Measurements from ENCODE around the gene MUC12.
A peak's percentile ranks its signal among the peaks of the same experiment; 100 is the strongest.
"Not testable (repeated sequence)": the region's sequence is repeated elsewhere in the genome, so short reads cannot be mapped to it uniquely, and the experiment has no call there.

MUC12 gene

GRCh38 chr7:100985033-100985797 is 15.8 kb downstream of the MUC12 start:
- not testable (repeated sequence) for DNase-seq (ENCODE audit: low read depth)

DNA sequence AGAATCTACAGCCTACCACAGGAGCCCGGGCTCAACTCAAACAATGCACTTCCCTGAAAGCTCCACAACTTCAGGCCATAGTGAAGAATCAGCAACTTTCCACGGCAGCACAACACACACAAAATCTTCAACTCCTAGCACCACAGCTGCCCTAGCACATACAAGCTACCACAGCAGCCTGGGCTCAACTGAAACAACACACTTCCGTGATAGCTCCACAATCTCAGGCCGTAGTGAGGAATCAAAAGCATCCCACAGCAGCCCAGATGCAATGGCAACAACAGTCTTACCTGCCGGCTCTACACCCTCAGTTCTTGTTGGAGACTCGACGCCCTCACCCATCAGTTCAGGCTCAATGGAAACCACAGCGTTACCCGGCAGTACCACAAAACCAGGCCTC is 22.3 kb downstream of the MUC12 start:
- no peak for DNase-seq (ENCODE audit: low read depth)

DNA sequence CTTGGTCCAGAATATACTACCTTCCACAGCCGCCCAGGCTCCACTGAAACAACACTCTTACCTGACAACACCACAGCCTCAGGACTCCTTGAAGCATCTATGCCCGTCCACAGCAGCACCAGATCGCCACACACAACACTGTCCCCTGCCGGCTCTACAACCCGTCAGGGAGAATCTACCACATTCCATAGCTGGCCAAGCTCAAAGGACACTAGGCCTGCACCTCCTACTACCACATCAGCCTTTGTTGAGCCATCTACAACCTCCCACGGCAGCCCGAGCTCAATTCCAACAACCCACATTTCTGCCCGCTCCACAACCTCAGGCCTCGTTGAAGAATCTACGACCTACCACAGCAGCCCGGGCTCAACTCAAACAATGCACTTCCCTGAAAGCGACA is 22.9 kb downstream of the MUC12 start:
- DNase-seq (ENCODE audit: low read depth): not testable (repeated sequence)

DNA sequence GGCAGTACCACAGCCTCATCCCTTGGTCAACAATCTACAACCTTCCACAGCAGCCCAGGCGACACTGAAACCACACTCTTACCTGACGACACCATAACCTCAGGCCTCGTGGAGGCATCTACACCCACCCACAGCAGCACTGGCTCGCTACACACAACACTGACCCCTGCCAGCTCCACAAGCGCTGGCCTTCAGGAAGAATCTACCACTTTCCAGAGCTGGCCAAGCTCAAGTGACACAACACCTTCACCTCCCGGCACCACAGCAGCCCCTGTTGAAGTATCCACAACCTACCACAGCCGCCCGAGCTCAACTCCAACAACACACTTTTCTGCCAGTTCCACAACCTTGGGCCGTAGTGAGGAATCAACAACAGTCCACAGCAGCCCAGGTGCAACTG is 25.3 kb downstream of the MUC12 start:
- DNase-seq (ENCODE audit: low read depth): not testable (repeated sequence)

- not testable (repeated sequence) for DNase-seq (ENCODE audit: low read depth)
These were observed 29.2 kb downstream of the MUC12 start for GRCh38 chr7:100998530-100998929.

DNA sequence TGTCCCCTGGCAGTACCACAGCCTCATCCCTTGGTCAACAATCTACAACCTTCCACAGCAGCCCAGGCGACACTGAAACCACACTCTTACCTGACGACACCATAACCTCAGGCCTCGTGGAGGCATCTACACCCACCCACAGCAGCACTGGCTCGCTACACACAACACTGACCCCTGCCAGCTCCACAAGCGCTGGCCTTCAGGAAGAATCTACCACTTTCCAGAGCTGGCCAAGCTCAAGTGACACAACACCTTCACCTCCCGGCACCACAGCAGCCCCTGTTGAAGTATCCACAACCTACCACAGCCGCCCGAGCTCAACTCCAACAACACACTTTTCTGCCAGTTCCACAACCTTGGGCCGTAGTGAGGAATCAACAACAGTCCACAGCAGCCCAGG is 30.0 kb downstream of the MUC12 start:
- not testable (repeated sequence) for DNase-seq (ENCODE audit: low read depth)

- DNase-seq (ENCODE audit: low read depth): not testable (repeated sequence)
These were observed 30.7 kb downstream of the MUC12 start for GRCh38 chr7:101000025-101000424.

DNA sequence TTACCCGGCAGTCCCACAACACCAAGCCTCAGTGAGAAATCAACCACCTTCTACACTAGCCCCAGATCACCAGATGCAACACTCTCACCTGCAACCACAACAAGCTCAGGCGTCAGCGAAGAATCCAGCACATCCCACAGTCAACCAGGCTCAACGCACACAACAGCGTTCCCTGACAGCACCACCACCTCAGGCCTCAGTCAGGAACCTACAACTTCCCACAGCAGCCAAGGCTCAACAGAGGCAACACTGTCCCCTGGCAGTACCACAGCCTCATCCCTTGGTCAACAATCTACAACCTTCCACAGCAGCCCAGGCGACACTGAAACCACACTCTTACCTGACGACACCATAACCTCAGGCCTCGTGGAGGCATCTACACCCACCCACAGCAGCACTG is 33.0 kb downstream of the MUC12 start:
- DNase-seq (ENCODE audit: low read depth): not testable (repeated sequence)

DNA sequence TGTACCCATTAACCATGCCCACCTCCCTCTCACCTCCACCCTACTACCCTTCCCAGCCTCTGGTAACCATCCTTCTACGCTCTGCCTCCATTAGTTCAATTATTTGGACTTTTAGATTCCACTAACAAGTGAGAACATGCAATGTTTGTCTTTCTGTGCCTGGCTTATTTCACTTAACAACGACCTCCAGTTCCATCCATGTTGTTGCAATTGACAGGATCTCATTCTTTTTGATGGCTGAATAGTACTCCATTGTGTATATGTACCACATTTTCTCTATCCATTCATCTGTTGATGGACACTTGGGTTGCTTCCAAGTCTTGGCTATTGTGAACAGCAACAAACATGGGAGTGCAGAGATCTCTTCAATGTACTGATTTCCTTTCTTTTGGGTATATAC is 38.0 kb downstream of the MUC12 start:
- not testable (repeated sequence) for DNase-seq (ENCODE audit: low read depth)

DNA sequence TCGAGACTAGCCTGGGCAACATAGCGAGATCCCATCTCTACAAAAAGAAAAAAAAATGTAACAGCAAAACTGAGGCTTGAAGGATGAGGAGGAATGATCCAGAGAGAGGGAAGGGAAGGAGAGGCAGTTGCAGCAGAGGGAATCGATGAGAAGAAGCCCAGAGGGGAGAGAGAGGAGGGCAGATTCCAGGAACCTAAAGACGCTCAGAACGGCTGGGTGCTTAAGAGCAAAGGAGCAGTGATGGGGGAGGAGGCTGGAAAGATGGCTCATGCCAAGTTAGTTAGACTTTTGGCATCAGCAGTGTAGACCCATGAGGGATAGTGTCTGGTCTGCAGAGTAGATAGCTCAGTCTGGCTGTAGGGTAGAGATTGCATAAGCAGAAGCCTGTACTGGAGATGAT is 40.3 kb downstream of the MUC12 start:
- no peak for DNase-seq (ENCODE audit: low read depth)

DNA sequence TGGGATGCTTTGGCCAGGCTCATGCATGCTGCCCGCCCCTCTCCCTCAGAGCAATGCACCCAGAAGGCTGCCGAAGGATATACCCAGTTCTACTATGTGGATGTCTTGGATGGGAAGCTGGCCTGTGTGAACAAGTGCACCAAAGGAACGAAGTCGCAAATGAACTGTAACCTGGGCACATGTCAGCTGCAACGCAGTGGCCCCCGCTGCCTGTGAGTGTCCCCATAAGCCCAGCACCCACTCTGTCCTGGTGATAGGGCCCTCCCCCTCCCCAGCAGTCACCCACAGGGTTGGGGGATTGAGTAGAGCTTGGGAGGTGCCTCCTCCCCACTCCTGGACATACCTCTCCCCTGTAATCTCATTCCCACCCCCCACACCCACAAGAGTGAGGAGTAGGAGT is 43.6 kb downstream of the MUC12 start:
- no peak for DNase-seq (ENCODE audit: low read depth)

- DNase-seq (ENCODE audit: low read depth): no peak
These were observed 46.3 kb downstream of the MUC12 start for GRCh38 chr7:101015626-101016025.

DNA sequence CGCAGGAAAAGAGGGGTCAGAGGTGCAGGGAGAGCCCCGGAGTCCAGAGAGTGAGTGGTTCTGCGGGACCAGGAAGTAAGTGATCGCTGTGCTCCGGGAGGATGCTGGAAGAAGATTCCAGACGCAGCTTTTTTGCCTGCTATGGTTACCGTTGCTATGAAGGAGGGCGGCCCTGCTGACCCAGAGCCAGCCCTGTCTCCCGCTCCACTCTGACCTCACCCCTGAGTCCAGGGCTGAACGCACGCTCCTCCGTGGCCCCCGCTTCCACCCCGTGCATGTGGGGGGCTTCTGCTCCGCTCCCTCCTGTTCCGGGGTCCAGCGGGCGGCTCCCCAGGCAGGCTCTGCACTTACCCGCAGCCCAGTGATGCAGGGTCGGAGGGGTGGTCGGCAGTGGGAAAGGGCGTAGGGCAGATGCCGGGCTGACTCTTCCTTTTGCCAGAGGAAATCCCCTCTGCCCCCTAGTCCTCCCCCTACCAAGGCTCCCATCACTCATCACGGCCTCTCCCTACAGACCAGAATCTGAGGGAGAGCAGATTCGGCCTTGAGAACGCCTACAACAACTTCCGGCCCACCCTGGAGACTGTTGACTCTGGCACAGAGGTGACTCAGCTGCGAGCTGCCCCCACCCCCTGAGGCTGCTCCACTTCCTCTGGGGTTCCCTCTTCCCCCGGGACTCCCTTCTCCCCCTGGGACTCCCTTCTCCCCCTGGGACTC is 47.9 kb downstream of the MUC12 start:
- peak; percentile 59 for DNase-seq (ENCODE audit: low read depth)

DNA sequence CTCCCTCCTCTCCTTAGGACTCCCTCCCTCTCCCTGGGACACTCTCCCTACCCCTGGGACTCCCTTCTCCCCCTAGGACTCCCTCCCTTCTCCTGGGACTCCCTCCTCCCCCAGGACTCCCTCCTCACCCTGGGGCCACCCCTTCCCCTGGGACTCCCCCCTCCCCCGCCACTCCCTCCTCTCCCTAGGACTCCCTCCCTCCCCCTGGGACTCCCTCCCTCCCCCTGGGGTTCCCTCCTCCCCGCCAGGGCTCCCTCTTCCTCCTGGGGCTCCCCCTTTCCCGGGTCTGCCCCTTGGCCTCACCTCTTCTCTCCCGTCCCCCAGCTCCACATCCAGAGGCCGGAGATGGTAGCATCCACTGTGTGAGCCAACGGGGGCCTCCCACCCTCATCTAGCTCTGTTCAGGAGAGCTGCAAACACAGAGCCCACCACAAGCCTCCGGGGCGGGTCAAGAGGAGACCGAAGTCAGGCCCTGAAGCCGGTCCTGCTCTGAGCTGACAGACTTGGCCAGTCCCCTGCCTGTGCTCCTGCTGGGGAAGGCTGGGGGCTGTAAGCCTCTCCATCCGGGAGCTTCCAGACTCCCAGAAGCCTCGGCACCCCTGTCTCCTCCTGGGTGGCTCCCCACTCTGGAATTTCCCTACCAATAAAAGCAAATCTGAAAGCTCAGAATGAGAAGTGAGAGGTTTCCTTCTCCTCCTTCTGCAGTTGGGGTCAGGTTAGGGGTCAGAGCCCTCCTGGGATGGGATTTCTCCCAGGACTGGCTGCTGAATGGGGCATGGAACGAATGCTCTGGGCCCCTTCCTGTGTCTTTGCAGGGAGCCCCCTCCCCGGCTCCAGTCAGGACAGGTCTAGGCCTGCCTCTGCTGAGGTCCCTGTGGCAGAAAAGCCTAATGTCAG is 49.2 kb downstream of the MUC12 start:
- no peak for DNase-seq (ENCODE audit: low read depth)

- no peak for DNase-seq (ENCODE audit: low read depth)
These were observed 51.1 kb downstream of the MUC12 start for GRCh38 chr7:101020444-101020843.

DNA sequence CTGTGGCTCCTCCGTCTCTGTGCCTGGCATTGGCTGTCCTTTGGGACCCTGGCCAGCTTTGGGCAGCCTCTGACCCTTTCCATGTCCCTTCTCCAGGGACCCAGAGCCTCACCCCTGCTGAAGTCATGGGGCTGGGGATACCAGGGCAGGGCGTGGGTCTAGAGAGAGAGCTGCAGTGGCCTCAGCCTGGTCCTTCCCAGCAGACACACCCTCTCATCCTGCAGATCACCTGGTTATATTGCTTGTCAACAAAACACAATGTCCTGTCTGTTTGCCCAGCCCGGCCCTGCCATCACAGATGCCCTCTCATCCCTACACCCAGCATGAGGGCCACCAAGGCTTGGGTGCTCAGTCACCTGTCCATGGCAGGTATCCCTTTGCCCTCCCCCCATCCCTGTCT is 52.3 kb downstream of the MUC12 start:
- DNase-seq (ENCODE audit: low read depth): no peak

- DNase-seq (ENCODE audit: low read depth): no peak
These were observed 54.5 kb downstream of the MUC12 start for GRCh38 chr7:101023839-101024238.

- DNase-seq (ENCODE audit: low read depth): no peak
These were observed 61.7 kb downstream of the MUC12 start for GRCh38 chr7:101031082-101031481.

DNA sequence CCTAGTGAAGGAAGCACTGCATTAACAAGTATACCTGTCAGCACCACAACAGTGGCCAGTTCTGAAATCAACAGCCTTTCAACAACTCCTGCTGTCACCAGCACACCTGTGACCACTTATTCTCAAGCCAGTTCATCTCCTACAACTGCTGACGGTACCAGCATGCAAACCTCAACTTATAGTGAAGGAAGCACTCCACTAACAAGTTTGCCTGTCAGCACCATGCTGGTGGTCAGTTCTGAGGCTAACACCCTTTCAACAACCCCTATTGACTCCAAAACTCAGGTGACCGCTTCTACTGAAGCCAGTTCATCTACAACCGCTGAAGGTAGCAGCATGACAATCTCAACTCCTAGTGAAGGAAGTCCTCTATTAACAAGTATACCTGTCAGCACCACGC is 66.6 kb downstream of the MUC12 start:
- no peak for DNase-seq (ENCODE audit: low read depth)

- not testable (repeated sequence) for DNase-seq (ENCODE audit: low read depth)
These were observed 71.9 kb downstream of the MUC12 start for GRCh38 chr7:101041283-101041682.

DNA sequence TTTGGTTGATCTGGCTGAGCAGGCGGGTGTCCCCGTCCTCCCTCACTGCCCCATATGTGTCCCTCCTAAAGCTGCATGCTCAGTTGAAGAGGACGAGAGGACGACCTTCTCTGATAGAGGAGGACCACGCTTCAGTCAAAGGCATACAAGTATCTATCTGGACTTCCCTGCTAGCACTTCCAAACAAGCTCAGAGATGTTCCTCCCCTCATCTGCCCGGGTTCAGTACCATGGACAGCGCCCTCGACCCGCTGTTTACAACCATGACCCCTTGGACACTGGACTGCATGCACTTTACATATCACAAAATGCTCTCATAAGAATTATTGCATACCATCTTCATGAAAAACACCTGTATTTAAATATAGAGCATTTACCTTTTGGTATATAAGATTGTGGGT is 89.0 kb downstream of the MUC12 start:
- DNase-seq (ENCODE audit: low read depth): peak; percentile 33

DNA sequence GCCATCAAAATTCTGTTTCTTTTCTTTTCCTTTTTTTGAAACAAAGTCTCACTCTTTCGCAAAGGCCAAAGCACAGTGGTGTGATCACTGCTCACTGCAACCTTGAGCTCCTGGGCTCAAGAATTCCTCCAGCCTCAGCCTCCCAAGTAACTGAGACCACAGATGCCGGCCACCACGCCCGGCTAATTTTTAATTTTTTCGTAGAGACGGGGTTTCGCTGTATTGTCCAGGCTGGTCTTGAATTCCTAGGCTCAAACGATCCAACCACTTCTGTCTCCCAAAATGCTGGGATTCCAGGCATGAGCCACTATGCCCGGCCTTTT is 90.2 kb downstream of the MUC12 start:
- no peak for DNase-seq (ENCODE audit: low read depth)

GRCh38 chr7:101060992-101061391 is 91.6 kb downstream of the MUC12 start:
- no peak for DNase-seq (ENCODE audit: low read depth)
